ENCODE results near the gene DPYSL4.

The DPYSL4 gene

GRCh38 chr10:132186488-132187429 lies at the start of gene DPYSL4:
TSS of gene DPYSL4 (plus strand) at chr10:132186948. CDS start at chr10:132187064, 116 bp downstream.
- no peak within 1 kb of the TSS for H3K27ac ChIP-seq
- no peak for DNase-seq (ENCODE audit: low read depth, low spot score)

GRCh38 chr10:132137111-132138072 lies 49.4 kb upstream of the DPYSL4 start:
- DNase-seq (ENCODE audit: low read depth, low spot score), result no peak
- H3K27ac ChIP-seq, result no peak overlapping the region

- no peak for DNase-seq (ENCODE audit: low read depth, low spot score)
- H3K27ac ChIP-seq, result no peak overlapping the region
These were observed 48.6 kb upstream of the DPYSL4 start for GRCh38 chr10:132138133-132138532.

GRCh38 chr10:132138596-132138995 lies 48.2 kb upstream of the DPYSL4 start:
- DNase-seq (ENCODE audit: low read depth, low spot score), result no peak
- no peak overlapping the region for H3K27ac ChIP-seq

GRCh38 chr10:132139526-132139925 lies 47.2 kb upstream of the DPYSL4 start:
- DNase-seq (ENCODE audit: low read depth, low spot score), result no peak

GRCh38 chr10:132140167-132140925 lies 46.4 kb upstream of the DPYSL4 start:
- no peak for DNase-seq (ENCODE audit: low read depth, low spot score)

More at GRCh38 chr10:132139526-132139925, 47.2 kb upstream of the DPYSL4 start:
- no peak overlapping the region for H3K27ac ChIP-seq

GRCh38 chr10:132141076-132141475 lies 45.7 kb upstream of the DPYSL4 start:
- H3K27ac ChIP-seq, result no peak overlapping the region
- no peak for DNase-seq (ENCODE audit: low read depth, low spot score)

More at GRCh38 chr10:132140167-132140925, 46.4 kb upstream of the DPYSL4 start:
- no peak overlapping the region for H3K27ac ChIP-seq

GRCh38 chr10:132141526-132142395 lies 45.0 kb upstream of the DPYSL4 start:
- no peak overlapping the region for H3K27ac ChIP-seq
- no peak for DNase-seq (ENCODE audit: low read depth, low spot score)

- no peak for DNase-seq (ENCODE audit: low read depth, low spot score)
- no peak overlapping the region for H3K27ac ChIP-seq
These were observed 44.2 kb upstream of the DPYSL4 start for GRCh38 chr10:132142396-132143161.

- DNase-seq (ENCODE audit: low read depth, low spot score), result no peak
- H3K27ac ChIP-seq, result no peak overlapping the region
These were observed 43.6 kb upstream of the DPYSL4 start for GRCh38 chr10:132143162-132143561.

- no peak overlapping the region for H3K27ac ChIP-seq
- DNase-seq (ENCODE audit: low read depth, low spot score), result no peak
These were observed 42.7 kb upstream of the DPYSL4 start for GRCh38 chr10:132144086-132144485.

GRCh38 chr10:132145002-132145401 lies 41.7 kb upstream of the DPYSL4 start:
- H3K27ac ChIP-seq, result no peak overlapping the region
- DNase-seq (ENCODE audit: low read depth, low spot score), result no peak

- H3K27ac ChIP-seq, result no peak overlapping the region
- no peak for DNase-seq (ENCODE audit: low read depth, low spot score)
These were observed 41.1 kb upstream of the DPYSL4 start for GRCh38 chr10:132145521-132146185.

GRCh38 chr10:132146271-132146671 lies 40.5 kb upstream of the DPYSL4 start:
- no peak for DNase-seq (ENCODE audit: low read depth, low spot score)
- no peak overlapping the region for H3K27ac ChIP-seq

GRCh38 chr10:132146941-132147915 lies 39.5 kb upstream of the DPYSL4 start:
- DNase-seq (ENCODE audit: low read depth, low spot score), result no peak
- H3K27ac ChIP-seq, result no peak overlapping the region

Measured in epithelial cell of prostate (primary cell).